CMK (cell line): ENCODE data around the gene LGALS7.
A peak's percentile ranks its signal among the peaks of the same experiment; 100 is the strongest.
"Not testable (repeated sequence)": the region's sequence is repeated elsewhere in the genome, so short reads cannot be mapped to it uniquely, and the experiment has no call there.

ENCODE experiments used
- DNase-seq: peaks from one replicate; pipeline ENCODE4 v3.0.0-alpha.2; 2010; ENCODE audit warnings: low read depth

LGALS7 gene

GRCh38 chr19:38770949-38771275 lies 2.4 kb downstream of the LGALS7 start:
- not testable (repeated sequence) for DNase-seq

- DNase-seq: not testable (repeated sequence)
Observed at GRCh38 chr19:38770228-38770948, 2.9 kb downstream of the LGALS7 start.

DNA sequence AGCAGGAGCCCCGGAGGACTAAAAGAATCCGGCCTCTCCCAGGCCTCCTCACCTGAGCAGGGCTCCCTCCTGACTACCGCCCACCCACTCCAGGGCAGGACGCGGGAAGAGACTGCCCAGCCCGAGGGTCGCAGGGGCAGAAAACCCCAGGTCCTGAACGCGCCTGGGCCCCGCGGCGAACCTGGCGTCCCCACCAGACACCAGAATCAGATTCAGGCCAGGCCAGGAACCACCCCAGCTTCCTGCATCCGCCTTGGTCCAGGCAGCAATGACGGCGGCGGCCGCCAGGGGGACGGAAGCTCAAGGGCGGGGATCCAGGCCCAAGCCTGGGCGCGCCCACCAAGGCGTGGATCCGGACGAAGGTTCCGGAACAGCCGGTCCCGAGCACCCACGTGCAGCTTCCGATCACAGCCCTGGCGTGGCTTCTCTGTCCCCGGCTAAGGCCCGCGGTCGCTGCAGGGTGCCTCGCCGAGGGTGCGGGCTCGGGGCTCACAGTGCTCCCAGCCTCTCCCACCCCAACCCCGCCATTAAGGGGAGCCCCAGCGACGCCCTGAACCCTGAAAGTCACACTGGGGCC lies 3.6 kb downstream of the LGALS7 start:
- DNase-seq: peak; percentile 39

- DNase-seq: no peak
Observed at GRCh38 chr19:38766276-38767047, 6.9 kb downstream of the LGALS7 start.

GRCh38 chr19:38765214-38765613 lies 8.1 kb downstream of the LGALS7 start:
- DNase-seq: no peak

GRCh38 chr19:38763795-38764220 lies 9.5 kb downstream of the LGALS7 start:
- no peak for DNase-seq

DNA sequence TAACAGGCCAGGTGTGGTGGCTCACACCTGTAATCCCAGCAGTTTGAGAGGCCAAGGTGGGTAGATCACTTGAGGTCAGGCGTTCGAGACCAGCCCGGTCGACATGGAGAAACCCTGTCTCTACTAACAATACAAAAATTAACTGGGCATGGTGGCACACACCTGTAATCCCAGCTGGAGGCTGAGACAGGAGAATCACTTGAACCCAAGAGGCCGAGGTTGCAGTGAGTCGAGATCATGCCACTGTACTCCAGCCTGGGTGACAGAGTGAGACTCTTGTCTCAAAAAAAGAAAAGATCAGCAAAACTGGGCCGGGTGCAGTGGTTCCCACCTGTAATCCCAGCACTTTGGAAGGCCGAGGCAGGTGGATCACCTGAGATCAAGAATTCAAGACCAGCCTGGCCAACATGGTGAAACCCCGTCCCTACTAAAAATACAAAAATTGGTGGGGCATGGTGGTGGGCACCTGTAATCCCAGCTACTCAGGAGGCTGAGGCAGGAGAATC lies 11.4 kb downstream of the LGALS7 start:
- not testable (repeated sequence) for DNase-seq

GRCh38 chr19:38760805-38761517 lies 12.4 kb downstream of the LGALS7 start:
- DNase-seq: not testable (repeated sequence)

- DNase-seq: no peak
Observed at GRCh38 chr19:38759590-38760003, 13.7 kb downstream of the LGALS7 start.

GRCh38 chr19:38754196-38754595 lies 19.1 kb downstream of the LGALS7 start:
- DNase-seq: not testable (repeated sequence)

- not testable (repeated sequence) for DNase-seq
Observed at GRCh38 chr19:38753783-38754182, 19.5 kb downstream of the LGALS7 start.

GRCh38 chr19:38745316-38745715 lies 28.0 kb downstream of the LGALS7 start:
- no peak for DNase-seq

GRCh38 chr19:38744874-38745273 lies 28.4 kb downstream of the LGALS7 start:
- no peak for DNase-seq

GRCh38 chr19:38744298-38744681 lies 29.0 kb downstream of the LGALS7 start, which contains the start of gene CAPN12:
CAPN12 (minus strand) TSS chr19:38744474; CDS start chr19:38744165, 309 bp downstream.
- no peak for DNase-seq

DNA sequence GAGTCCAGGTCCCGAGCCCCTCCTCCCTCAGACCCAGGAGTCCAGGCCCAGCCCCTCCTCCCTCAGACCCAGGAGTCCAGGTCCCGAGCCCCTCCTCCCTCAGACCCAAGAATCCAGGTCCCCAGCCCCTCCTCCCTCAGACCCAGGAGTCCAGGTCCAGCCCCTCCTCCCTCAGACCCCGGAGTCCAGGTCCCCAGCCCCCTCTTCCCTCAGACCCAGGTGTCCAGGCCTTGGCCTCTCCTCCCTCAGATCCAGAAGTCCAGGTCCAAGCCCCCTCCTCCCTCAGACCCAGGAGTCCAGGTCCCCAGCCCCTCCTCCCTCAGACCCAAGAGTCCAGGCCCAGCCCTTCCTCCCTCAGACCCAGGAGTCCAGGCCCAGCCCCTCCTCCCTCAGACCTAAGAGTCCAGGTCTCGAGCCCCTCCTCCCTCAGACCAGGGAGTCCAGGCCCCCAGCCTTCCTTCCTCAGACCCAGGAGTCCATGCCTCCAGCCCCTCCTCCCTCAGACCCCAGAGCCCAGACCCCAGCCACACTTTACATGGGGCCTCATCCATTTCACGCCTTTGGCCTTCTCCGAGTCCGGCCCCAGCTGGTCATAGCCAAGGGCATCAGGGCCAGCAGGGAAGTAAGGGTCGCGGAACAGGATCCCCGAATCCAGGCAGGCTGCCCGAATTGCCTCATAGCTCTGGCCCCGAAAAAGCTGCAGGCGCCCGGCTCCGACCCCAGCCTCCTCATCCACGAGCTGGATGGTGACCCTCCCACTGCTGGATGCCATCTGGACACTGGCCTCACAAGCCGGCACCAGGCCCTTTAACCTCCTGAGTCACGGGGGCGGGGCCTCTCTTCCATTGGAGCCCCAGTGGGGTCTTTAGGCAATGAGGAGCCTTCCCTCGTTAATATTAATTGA lies 29.7 kb downstream of the LGALS7 start:
- DNase-seq: no peak

DNA sequence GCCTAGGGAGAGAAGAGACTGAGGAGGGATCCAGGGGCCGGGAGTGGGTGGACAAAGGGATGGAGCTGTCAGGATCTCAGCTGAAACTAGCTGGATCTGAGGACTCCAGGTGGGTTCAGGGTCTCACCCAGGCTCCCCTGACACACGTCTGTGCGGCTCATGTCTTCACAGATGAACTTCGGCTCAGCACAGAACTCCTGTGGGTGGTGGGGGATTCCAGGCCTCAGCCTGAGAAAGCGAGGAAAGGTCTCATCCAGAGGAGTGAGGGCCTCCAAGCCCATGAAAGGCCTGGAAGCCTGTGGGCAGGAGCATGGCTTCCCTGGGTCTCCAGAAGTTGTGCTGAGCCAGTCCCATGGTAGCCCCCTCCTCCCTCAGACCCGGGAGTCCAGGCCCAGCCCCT lies 30.4 kb downstream of the LGALS7 start:
- DNase-seq: no peak

- DNase-seq: no peak
Observed at GRCh38 chr19:38742296-38742695, 31.0 kb downstream of the LGALS7 start.

DNA sequence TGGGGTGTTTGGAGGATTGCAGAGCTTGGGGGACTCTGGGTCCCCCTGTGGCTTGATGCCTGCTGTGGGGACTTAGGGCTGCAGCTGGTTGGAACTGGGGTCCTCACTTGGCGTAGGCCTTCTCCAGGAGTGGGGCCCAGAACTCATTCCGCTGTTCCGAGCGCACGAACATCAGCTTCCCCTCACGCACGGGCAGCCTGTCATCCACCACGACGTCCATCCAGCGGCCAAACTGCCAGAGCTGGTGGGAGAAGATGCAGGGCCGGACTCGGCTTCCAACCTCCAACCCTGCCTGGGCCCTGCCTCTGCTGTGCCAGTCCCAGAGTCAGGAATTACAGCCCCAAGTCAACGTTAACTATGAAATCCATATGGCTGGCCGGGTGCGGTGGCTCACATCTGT lies 31.6 kb downstream of the LGALS7 start:
- no peak for DNase-seq

- DNase-seq: no peak
Observed at GRCh38 chr19:38740932-38741331, 32.4 kb downstream of the LGALS7 start.

GRCh38 chr19:38740257-38740592 lies 33.1 kb downstream of the LGALS7 start:
- no peak for DNase-seq
